ENCODE measurements around the gene SLC30A2.

The SLC30A2 gene

GRCh38 chr1:26084844-26085243, 38.9 kb upstream of the SLC30A2 start:
- no peak overlapping the region for H3K4me3 ChIP-seq (replicated peaks; ENCODE audit: low read depth, low read length)
- no peak for TF ChIP-seq CTCF (IDR thresholded peaks at IDR 0.05; ENCODE audit: low read length, missing control alignments)
- DNase-seq (ENCODE audit: low read depth): no peak

- H3K4me3 ChIP-seq (replicated peaks; ENCODE audit: low read depth, low read length): no peak overlapping the region
- DNase-seq (ENCODE audit: low read depth): no peak
- TF ChIP-seq CTCF (IDR thresholded peaks at IDR 0.05; ENCODE audit: low read length, missing control alignments): no peak
Measured at GRCh38 chr1:26084091-26084561, 38.2 kb upstream of the SLC30A2 start.

DNA sequence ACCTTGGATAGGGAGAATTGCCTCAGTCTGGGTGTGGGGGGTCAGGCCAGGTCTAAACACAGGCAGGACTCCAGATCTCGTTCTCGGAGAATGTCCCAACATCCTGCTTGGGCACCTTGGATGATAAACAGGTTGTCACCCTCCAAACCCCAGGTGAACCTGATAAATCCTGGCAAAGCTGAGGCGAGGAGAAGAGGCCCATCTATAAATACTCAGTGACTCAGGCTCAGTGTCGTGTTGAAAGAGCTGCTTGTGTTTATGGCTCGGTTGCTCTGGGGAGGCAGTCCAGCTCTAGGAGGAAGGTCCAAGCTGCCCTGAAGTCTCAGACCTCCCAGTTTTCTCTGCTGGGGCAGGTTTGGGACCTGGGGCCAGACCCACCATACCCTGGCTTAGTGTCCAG, 37.3 kb upstream of the SLC30A2 start:
- no peak overlapping the region for H3K4me3 ChIP-seq (replicated peaks; ENCODE audit: low read depth, low read length)
- DNase-seq (ENCODE audit: low read depth): peak; percentile 27
- TF ChIP-seq CTCF (IDR thresholded peaks at IDR 0.05; ENCODE audit: low read length, missing control alignments): no peak

- TF ChIP-seq CTCF (IDR thresholded peaks at IDR 0.05; ENCODE audit: low read length, missing control alignments): no peak
- no peak for DNase-seq (ENCODE audit: low read depth)
- no peak overlapping the region for H3K4me3 ChIP-seq (replicated peaks; ENCODE audit: low read depth, low read length)
Measured at GRCh38 chr1:26082020-26082350, 36.1 kb upstream of the SLC30A2 start.

DNA sequence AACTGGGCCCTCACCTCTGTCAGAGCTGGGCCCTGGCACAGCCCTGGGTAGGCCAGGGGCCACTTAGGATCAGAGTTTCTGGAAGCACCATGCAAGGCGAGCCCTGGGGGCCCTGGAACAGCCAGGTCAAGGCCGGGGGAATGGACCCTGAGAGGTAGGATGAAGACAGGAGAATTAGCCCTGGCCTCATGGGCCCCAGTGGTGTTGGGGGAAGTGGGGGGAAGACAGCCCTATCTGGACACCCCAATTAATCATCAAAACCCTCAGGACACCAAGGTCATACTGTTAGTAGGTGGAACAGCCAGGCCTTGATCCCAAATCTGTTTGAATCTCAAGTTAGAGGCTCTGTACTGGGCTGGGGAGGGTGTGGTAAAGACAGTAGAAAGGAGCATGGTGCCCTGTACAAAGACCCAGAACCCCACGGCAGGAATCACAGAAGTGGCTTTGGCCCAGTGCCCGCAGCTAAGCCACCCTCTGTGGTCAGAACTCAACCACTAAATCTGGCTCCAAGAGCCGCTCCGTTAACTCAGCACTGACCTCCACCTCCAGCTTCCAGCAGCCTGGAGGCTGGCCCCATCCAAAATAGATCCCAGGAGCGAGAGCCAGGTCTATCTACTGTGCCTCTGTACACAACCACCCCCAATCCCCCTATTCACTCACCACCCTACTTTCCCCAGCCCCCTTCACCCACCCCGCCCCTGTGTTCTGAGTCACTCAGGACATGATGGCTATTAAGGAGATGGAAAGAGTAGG, 35.5 kb upstream of the SLC30A2 start:
- DNase-seq (ENCODE audit: low read depth): no peak
- no peak for TF ChIP-seq CTCF (IDR thresholded peaks at IDR 0.05; ENCODE audit: low read length, missing control alignments)
- no peak overlapping the region for H3K4me3 ChIP-seq (replicated peaks; ENCODE audit: low read depth, low read length)

DNA sequence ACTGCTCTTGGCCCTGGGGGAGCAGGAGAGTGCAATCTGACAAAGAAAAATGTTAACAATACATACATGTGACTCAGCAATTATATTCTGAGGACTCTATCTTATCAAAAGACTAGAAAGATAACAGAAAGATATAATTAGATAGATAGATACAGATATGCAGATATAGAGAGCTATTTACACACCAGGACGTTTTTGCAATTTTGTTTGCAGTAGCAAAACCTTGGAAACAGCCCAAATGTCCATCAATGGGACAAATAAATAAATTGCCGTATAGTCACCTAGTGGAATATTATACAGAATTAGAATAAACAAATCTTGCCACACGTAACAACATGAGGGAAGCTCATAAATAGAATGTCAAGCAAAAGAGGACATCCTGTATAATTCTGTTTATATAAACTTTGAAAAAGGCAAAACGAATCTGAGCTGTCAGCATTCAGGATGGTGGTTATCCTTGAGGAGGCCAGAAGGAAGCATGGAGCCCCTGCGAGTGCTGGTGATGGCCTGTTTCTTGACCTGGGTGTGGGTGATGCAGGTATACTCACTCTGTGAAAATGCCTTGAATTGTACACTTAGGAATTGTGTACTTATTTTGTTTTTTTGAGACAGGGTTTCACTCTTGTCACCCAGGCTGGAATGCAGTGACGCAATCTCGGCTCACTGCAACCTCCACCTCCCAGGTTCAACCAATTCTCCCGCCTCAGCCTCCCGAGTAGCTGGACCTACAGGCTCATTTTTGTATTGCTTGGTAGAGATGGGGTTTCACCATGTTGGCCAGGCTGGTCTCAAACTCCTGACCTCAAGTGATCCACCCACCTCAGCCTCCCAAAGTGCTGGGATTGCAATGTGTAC, 34.3 kb upstream of the SLC30A2 start:
- DNase-seq (ENCODE audit: low read depth): no peak
- H3K4me3 ChIP-seq (replicated peaks; ENCODE audit: low read depth, low read length): no peak overlapping the region
- no peak for TF ChIP-seq CTCF (IDR thresholded peaks at IDR 0.05; ENCODE audit: low read length, missing control alignments)

Measured in fibroblast of pulmonary artery (primary cell).